ENCODE results near the gene A4GALT. TPM values are rescaled to one million over a fixed set of nuclear protein-coding genes. Genes with fewer than 3 reads are reported as not detected.

Gene A4GALT
- 10.9 and 18.6 TPM in 2 replicates for total RNA-seq (2014; rRNA removed; shearing (Covaris generic))
- polyA plus RNA-seq (2016; fragmentation: Nextera tagmentation; extraction: Ambion mirVana): 14.8 and 15.4 TPM in 2 replicates

DNA sequence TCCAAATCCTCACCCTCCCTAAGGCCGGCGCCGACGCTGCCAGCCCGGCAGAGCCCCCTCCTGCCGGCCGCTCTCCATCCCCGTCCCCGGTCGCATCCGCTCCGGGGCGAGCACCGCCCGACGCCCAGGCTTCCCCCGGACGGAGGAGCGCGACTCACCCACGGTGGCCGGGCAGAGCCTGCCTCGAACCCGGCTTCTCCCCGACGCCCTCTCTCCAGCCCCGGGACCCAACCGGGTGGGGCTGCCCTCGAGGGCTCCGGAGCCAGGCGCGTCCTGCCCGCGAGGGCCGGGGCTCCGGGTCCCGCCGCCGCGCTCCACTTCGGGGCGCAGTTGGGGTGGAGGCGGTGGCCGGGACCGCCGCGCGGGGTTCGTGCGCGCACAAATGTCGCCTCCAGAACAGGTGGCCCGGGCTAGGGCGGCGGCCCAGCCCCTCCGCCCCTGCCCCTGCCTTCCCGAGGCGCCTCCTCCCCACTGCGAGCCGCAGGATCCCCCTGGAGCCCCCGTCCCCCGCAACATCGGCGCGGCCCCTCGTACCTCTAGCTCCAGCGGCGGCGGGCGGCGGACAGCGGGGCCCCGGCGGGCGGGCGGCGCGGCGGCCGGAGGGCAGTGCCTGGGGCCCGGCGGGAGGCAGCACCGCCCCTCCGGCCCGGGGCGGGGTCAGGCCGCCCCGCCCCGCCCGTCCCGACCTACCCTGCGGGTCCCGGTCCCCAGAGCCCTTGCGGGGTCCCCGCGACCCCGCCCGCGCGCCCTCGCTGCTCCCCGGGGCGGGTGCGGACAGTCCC lies at the start of gene A4GALT:
TSS of gene A4GALT (minus strand) at position 608 of the 782 bp plus-strand sequence. CDS start 26,919 bp downstream, outside the sequence.
- H3F3A ChIP-seq (ENCODE audit: insufficient read depth): peaks cover 13% of the 10 kb centered on the region; the same call in 1 of the 2 replicates
- H2AFZ ChIP-seq: peak within 1 kb of the TSS; percentile 89
- no peaks in the 10 kb centered on the region for H3K9me2 ChIP-seq (ENCODE audit: insufficient read depth)
- no peaks in the 10 kb centered on the region for H3K27me3 ChIP-seq (replicated peaks; ENCODE audit: insufficient read depth)
- H3K4me2 ChIP-seq (ENCODE audit: unreplicated experiment): peak within 1 kb of the TSS; percentile 80
- no peak within 1 kb of the TSS for H3K27ac ChIP-seq
- peak within 1 kb of the TSS; percentile 75 for H3K9ac ChIP-seq
- H4K20me1 ChIP-seq (ENCODE audit: insufficient read depth): no peaks in the 10 kb centered on the region
- 0 out of 2 replicates have a peak, but pooled peaks cover 14% of the 10 kb centered on the region for H3K79me2 ChIP-seq (ENCODE audit: insufficient read depth)
- in situ Hi-C loops (cut with MboI): no loop called here
- H3K9me3 ChIP-seq (ENCODE audit: low read depth): no peaks in the 10 kb centered on the region
- peak within 1 kb of the TSS; percentile 77 for H3K4me3 ChIP-seq
- WGBS, 2 experiments (ENCODE audit: low coverage in 1 of 2, low lambda C conversion rate in 2 of 2, missing lambda C conversion rate in 2 of 2): 1% methylated on average over 46 to 62 of the region's 104 CpGs
- peaks cover 15% of the 10 kb centered on the region; the same call in 1 of the 2 replicates for H3K4me1 ChIP-seq (ENCODE audit: insufficient read depth)
- no peak for TF ChIP-seq EZH2 (IDR thresholded peaks at IDR 0.05; ENCODE audit: insufficient read depth, poor library complexity, severe bottlenecking)
- TF ChIP-seq EZH2phosphoT487 (IDR thresholded peaks at IDR 0.05; ENCODE audit: insufficient read depth, low read depth): no peak
- peak; percentile 55 for DNase-seq
- no peaks in the 10 kb centered on the region for H3K36me3 ChIP-seq (ENCODE audit: low read depth)

DNA sequence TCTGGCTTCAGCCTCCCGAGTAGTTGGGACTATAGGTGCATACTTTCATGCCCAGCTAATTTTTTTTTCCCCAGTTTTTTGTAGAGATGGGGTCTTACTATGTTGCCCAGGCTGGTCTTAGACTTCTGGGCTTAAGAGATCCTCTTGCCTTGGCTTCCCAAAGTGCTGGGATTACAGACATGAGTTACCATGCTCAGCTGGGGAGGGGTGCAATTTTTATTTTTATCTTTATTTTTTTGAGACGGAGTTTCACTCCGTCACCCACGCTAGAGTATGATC lies 49.7 kb upstream of the A4GALT start:
- no peak for DNase-seq
- in situ Hi-C loops (cut with MboI): no loop called here
- Histone ChIP-seq H3K4me1 (ENCODE audit: insufficient read depth) (no peaks in the 10 kb centered on the region), H3K79me2 (ENCODE audit: insufficient read depth) (no peaks in the 10 kb centered on the region), H3K4me3 (no peak overlapping the region), H3K27me3 (replicated peaks; ENCODE audit: insufficient read depth) (no peaks in the 10 kb centered on the region), H3K27ac (no peak overlapping the region), H3K9me2 (ENCODE audit: insufficient read depth) (no peaks in the 10 kb centered on the region), H3K9me3 (ENCODE audit: low read depth) (no peaks in the 10 kb centered on the region), H4K20me1 (ENCODE audit: insufficient read depth) (no peaks in the 10 kb centered on the region), H2AFZ (no peak overlapping the region; the same call in 1 of the 2 replicates), H3K36me3 (ENCODE audit: low read depth) (no peaks in the 10 kb centered on the region), H3K9ac (no peak overlapping the region), H3F3A (ENCODE audit: insufficient read depth) (no peaks in the 10 kb centered on the region; the same call in 1 of the 2 replicates), H3K4me2 (ENCODE audit: unreplicated experiment) (no peak overlapping the region)
- 70 to 75% methylated on average over 4 of the region's 4 CpGs for WGBS, 2 experiments (ENCODE audit: low coverage in 1 of 2, low lambda C conversion rate in 2 of 2, missing lambda C conversion rate in 2 of 2)
- TF ChIP-seq EZH2 (IDR thresholded peaks at IDR 0.05; ENCODE audit: insufficient read depth, poor library complexity, severe bottlenecking): no peak
- no peak for TF ChIP-seq EZH2phosphoT487 (IDR thresholded peaks at IDR 0.05; ENCODE audit: insufficient read depth, low read depth)

- DNase-seq: peak; percentile 86
- Histone ChIP-seq H3K4me1 (ENCODE audit: insufficient read depth) (no peaks in the 10 kb centered on the region), H3K27ac (no peak overlapping the region), H3K9ac (no peak overlapping the region), H3K9me3 (ENCODE audit: low read depth) (no peaks in the 10 kb centered on the region), H2AFZ (no peak overlapping the region; the same call in 1 of the 2 replicates), H3K79me2 (ENCODE audit: insufficient read depth) (no peaks in the 10 kb centered on the region), H3K36me3 (ENCODE audit: low read depth) (no peaks in the 10 kb centered on the region), H3K4me2 (ENCODE audit: unreplicated experiment) (no peak overlapping the region), H3K27me3 (replicated peaks; ENCODE audit: insufficient read depth) (no peaks in the 10 kb centered on the region), H3F3A (ENCODE audit: insufficient read depth) (no peaks in the 10 kb centered on the region; the same call in 1 of the 2 replicates), H4K20me1 (ENCODE audit: insufficient read depth) (no peaks in the 10 kb centered on the region), H3K9me2 (ENCODE audit: insufficient read depth) (no peaks in the 10 kb centered on the region), H3K4me3 (no peak overlapping the region)
- WGBS, 2 experiments (ENCODE audit: low coverage in 1 of 2, low lambda C conversion rate in 2 of 2, missing lambda C conversion rate in 2 of 2): 46 to 51% methylated on average over 40 to 42 of the region's 50 CpGs
- in situ Hi-C loops (cut with MboI): no loop called here
- TF ChIP-seq EZH2phosphoT487 (IDR thresholded peaks at IDR 0.05; ENCODE audit: insufficient read depth, low read depth): no peak
- no peak for TF ChIP-seq EZH2 (IDR thresholded peaks at IDR 0.05; ENCODE audit: insufficient read depth, poor library complexity, severe bottlenecking)
Measured at GRCh38 chr22:42769574-42770447, 49.1 kb upstream of the A4GALT start.

DNA sequence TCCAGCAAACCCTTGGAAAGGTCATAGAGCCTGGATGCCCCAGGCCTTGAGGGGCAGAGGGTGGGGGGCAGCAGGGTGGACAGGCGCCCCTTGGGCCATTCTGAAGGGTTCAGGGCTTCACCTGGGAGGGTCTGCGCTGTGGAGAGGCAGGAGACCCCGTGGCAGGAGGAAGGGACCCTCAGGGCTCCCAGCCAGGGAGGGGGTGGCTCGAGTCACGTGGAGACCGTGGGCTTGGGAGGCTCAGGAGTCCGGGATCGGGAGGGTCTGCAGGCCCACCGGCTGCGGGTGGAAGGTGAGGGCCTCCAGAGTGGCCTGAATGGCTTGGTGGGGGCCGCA lies 48.5 kb upstream of the A4GALT start:
- Histone ChIP-seq H2AFZ (no peak overlapping the region), H3K4me2 (ENCODE audit: unreplicated experiment) (no peak overlapping the region), H3K36me3 (ENCODE audit: low read depth) (no peaks in the 10 kb centered on the region), H3K27ac (no peak overlapping the region), H4K20me1 (ENCODE audit: insufficient read depth) (no peaks in the 10 kb centered on the region), H3K9me2 (ENCODE audit: insufficient read depth) (no peaks in the 10 kb centered on the region), H3K4me3 (no peak overlapping the region), H3K4me1 (ENCODE audit: insufficient read depth) (no peaks in the 10 kb centered on the region), H3K9me3 (ENCODE audit: low read depth) (no peaks in the 10 kb centered on the region), H3K9ac (no peak overlapping the region), H3K79me2 (ENCODE audit: insufficient read depth) (no peaks in the 10 kb centered on the region), H3K27me3 (replicated peaks; ENCODE audit: insufficient read depth) (no peaks in the 10 kb centered on the region), H3F3A (ENCODE audit: insufficient read depth) (no peaks in the 10 kb centered on the region; the same call in 1 of the 2 replicates)
- 80 to 93% methylated on average over 5 to 11 of the region's 11 CpGs for whole genome bisulfite sequencing, 2 experiments (ENCODE audit: low coverage in 1 of 2, low lambda C conversion rate in 2 of 2, missing lambda C conversion rate in 2 of 2)
- DNase-seq: no peak
- in situ Hi-C loops (cut with MboI): no loop called here
- TF ChIP-seq EZH2 (IDR thresholded peaks at IDR 0.05; ENCODE audit: insufficient read depth, poor library complexity, severe bottlenecking) (no peak), EZH2phosphoT487 (IDR thresholded peaks at IDR 0.05; ENCODE audit: insufficient read depth, low read depth) (no peak)
